HG02610 (cell line): ENCODE measurements around the gene AP5Z1.

Source experiments
- ATAC-seq: cut with Tn5 transposase; IDR thresholded peaks from one replicate; pipeline ENCODE4 v1.9.1; 2021; ENCODE audit warnings: mild to moderate bottlenecking, moderate library complexity; ENCODE audit not compliant: unreplicated experiment

The AP5Z1 gene

DNA sequence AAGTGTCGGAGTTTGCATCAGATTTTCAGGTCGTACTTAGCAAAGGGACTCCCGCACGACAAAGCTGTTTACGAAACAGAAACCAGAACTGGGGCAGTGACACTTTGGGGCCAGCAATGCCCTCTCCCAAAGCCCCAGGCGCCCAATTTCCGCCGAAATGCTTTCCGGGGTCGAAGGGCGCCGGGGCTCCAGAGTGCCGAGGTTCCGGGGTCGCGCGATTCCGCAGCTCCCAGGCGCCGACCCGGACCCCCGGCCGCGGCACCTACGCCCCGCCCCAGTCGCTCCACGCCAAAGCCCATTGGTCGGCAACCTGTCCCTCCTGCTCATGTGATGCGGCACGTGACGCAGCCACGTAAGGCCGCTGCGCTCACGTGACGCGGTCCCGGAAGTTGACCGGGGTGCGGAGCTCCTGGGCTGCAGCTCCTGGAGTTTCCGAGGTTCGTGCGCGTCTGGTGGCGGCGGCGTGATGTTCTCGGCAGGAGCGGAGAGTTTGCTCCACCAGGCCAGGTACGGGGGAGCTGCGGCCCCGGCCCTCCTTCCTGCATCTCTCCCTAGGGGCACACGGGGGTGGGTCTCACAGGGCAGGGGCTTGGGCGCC, at the start of gene AP5Z1:
TSS of gene AP5Z1 (plus strand) at position 374 of the 598 bp plus-strand sequence. CDS start at position 467, 93 bp downstream.
- peak; percentile 89 for ATAC-seq

DNA sequence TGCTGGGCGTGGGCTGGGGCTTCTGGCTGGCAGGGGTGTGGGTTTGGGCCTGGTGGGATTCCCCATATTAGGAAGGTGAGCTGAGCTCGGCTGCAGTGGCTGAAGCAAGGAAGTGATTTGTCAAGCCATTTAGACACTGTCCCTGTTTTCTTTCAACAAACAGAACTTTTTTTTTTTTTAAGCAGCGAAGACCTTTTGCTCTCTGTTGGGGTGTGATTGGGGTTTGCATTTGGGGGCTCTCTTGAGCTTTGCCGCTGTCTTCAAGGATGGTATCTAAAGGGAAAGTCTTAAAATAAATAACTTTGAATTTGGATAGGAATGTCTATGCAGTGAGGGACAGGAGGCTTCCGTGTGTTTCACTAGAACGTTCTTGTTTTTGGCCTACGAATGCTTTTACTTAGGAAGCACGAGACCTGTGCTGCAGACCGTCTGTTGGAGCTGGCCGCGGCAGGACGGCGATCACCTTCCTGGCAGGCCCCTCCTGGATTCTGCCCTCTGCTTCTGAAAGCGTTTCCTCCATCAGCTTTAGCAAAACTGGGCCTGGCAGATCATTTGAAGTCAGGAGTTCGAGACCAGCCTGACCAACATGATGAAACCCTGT, 49.5 kb upstream of the AP5Z1 start:
- no peak for ATAC-seq

- ATAC-seq: no peak
Measured at GRCh38 chr7:4726566-4726965, 48.9 kb upstream of the AP5Z1 start.

DNA sequence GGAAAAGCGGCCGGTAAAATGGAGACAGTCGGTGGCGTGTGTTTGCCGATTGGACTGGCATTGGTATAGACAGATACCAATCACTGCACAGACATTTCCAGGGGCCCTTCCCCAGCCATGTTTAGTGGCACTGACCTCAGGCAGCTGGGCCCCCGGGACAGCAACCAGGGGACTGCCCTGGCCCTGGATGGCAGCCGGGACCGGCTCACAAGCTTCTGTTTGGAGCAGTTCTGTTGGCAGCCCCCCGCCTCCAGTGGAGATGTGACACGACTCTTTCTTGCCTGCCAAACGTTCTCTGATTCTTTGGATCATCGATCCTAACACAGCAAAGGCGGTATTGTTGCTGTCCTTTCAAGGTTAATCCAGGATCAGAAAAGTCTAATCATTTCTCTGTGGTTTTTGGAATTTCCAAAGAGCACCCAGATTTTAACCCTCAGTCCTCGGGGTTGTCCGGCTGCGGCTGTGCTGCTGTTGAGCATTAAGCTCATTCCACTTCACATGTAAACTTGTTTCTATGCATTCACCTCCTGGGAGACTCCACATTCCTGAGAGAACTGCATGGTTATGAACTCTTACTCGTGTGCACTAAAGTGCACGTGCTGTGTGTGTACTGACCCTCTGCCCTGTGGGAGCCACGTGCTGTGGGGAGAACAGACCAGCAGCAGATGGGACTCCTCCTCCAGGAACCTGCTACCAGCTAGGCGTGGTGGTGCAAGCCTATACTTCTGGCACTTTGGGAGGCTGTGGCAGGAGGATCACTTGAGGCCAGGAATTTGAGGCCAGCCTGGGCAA, 47.3 kb upstream of the AP5Z1 start:
- ATAC-seq: no peak

- ATAC-seq: no peak
Measured at GRCh38 chr7:4729266-4729665, 46.2 kb upstream of the AP5Z1 start.

GRCh38 chr7:4730276-4730675, 45.1 kb upstream of the AP5Z1 start:
- no peak for ATAC-seq

DNA sequence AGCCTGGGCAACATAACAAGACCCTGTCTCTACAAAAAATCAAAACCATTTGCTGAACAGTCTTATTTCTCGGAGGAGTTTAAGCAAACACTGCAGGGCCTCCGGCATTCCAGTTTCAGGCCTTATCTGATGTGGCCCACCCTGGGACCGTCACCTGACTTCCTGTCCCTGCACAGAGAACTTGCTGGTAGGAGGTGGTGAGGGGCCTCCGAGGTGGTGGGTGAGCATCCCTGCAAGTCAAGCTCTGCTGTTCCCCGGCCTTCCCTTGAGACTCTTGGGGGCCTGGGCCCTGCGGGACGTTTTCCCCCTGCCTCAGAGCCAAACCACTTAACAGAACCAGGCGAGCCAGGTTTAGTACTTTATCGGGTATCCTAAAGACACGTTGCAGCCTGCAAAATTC, 44.5 kb upstream of the AP5Z1 start:
- ATAC-seq: no peak

DNA sequence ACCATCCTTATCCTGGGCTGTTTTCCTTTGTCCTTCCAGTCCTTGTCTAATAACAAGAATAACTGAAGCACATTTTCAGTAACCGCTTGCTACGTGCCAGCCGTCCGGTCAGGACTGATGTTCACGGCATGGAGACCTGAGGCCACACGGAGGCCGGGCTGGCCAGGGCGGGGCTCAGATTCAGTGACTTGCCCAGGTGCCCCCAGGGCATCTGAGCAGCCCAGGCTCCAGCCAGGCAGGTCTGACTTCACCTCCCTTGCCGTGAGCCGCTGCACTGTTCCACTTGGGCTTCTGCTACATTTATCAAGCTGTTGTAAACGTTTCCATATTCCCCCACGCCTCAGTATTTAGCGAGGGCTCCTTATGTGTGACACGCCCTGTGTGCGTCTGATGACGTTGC, 43.6 kb upstream of the AP5Z1 start:
- no peak for ATAC-seq

DNA sequence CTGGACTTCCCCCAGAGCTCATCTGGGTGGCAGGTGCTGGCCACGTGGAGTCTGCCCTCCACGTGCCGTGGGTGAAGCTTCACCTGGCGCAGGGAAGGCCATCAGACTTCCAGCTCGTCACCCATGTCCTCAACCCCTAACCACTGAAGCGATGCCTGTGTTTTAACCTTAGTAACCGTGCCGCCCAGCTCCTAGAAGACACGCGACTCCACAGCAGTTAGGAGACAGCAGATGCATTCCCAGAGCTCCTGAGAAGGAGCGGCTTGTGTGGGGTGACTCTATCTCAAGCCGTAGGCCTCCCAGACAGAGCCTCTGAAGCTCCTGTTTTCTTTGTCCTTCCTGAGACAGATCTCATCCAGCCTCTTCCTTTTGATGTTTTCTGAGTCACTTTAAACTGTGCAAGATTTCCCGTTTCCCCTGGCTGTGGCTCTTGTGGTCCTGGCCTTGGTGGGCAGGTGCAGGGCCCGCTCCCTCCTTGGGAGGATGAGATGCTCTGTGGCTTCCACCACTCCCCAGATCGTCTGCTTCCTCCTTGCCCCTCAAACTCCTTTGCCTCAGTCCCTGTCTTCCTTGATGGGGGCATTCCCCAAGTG, 41.4 kb upstream of the AP5Z1 start:
- ATAC-seq: no peak

GRCh38 chr7:4734587-4735345, 40.7 kb upstream of the AP5Z1 start:
- ATAC-seq: no peak

- ATAC-seq: no peak
Measured at GRCh38 chr7:4737300-4737699, 38.1 kb upstream of the AP5Z1 start.

- no peak for ATAC-seq
Measured at GRCh38 chr7:4738711-4739527, 36.5 kb upstream of the AP5Z1 start.

DNA sequence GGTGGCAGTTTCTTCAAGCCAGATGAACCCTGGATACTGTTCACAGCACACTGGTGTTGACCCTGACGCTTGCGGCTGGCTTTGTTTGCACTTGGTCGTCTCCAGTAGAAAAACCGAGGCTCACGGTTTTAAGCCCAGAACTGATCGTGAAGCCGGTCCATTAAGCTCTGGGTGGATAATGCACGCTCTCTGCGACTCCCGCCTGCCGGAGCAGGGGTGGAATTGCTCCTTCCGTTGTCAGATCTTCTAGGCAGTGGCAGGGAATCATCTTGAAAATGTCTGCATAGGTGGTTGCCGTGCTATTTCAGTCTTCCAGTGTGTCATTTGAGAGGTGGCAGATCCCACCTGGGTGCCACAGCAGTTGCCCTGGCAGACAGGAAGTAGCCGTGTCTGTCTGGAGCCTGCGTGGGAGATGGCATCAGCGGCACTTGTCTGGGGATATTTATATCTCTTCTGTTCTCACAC, 35.9 kb upstream of the AP5Z1 start:
- no peak for ATAC-seq

- no peak for ATAC-seq
Measured at GRCh38 chr7:4740796-4741195, 34.6 kb upstream of the AP5Z1 start.

GRCh38 chr7:4742051-4742573, 33.3 kb upstream of the AP5Z1 start:
- ATAC-seq: no peak

DNA sequence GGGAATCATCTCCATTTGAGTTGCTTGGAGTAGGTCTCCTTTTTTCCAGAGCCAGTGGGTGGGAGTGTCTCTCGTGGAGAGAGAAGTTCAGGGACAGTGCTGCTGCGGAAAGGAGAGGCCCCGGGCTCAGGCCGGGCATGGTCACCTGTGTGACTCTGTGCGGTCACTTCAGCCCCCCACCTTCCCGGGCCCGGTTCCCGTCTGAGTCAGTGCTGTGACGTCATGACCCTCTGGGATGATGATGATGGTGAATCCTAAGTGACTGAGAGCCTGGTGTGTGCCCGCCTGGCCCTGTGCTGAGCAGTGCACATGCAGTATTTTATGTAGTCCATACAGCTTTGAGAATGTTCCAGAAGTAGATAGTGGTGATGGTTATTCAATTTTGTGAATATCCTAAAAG, 32.6 kb upstream of the AP5Z1 start:
- no peak for ATAC-seq

GRCh38 chr7:4744391-4745264, 30.8 kb upstream of the AP5Z1 start:
- ATAC-seq: peak; percentile 73

GRCh38 chr7:4745265-4745919, 30.0 kb upstream of the AP5Z1 start:
- ATAC-seq: peak; percentile 14
